Measurements from ENCODE around the gene CARD14. TPM values are rescaled to one million over a fixed set of nuclear protein-coding genes. Genes with fewer than 3 reads are reported as not detected.

CARD14 gene
- total RNA-seq, 3 donors from 2014 or later (not counting 1 experiment from before 2014, with no cell fraction given), result 0.12 to 0.38 TPM; not detected in 1

DNA sequence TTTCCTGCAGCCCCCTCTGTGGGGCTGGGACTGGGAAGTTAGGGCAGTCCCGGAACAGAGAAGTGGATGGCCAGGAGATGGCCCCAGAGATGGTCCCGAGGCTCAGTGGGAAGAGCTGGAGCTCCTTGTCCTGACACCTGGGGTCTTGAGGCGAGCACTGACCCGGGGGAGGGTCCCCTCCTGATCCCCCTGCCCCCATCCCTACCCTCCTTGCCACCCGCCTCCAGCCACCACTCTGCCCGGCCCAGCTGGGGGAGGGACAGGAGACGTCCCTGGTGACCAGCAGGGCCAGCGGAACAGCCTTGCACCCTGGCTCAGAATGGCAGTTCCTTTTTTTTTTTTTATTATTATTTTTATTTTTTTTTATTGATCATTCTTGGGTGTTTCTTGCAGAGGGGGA lies 76.9 kb downstream of the CARD14 start:
- Mint-ChIP-seq H3K4me3 (no peak overlapping the region), H3K27ac (no peak overlapping the region), H3K27me3 (ENCODE audit: low read depth in 2 of 2) (no peaks in the 10 kb centered on the region), H3K4me1 (no peaks in the 10 kb centered on the region), H3K36me3 (no peaks in the 10 kb centered on the region), H3K9me3 (no peaks in the 10 kb centered on the region)
- Histone ChIP-seq H3K27me3 (ENCODE audit: control insufficient read depth, insufficient read depth, low read length) (no peaks in the 10 kb centered on the region), H3K36me3 (ENCODE audit: control insufficient read depth, insufficient read depth, low read length) (no peaks in the 10 kb centered on the region), H3K4me1 (ENCODE audit: control insufficient read depth, insufficient read depth, low read length) (no peaks in the 10 kb centered on the region), H3K27ac (ENCODE audit: low read length) (no peak overlapping the region), H3K4me3 (ENCODE audit: low read length) (no peak overlapping the region), H3K9me3 (ENCODE audit: control insufficient read depth, insufficient read depth, low read length) (no peaks in the 10 kb centered on the region)
- DNase-seq (no peak), ATAC-seq (no peak)
- 94% methylated on average over 7 of the region's 8 CpGs for WGBS (ENCODE audit: insufficient coverage)
- TF ChIP-seq, protein P1, sequence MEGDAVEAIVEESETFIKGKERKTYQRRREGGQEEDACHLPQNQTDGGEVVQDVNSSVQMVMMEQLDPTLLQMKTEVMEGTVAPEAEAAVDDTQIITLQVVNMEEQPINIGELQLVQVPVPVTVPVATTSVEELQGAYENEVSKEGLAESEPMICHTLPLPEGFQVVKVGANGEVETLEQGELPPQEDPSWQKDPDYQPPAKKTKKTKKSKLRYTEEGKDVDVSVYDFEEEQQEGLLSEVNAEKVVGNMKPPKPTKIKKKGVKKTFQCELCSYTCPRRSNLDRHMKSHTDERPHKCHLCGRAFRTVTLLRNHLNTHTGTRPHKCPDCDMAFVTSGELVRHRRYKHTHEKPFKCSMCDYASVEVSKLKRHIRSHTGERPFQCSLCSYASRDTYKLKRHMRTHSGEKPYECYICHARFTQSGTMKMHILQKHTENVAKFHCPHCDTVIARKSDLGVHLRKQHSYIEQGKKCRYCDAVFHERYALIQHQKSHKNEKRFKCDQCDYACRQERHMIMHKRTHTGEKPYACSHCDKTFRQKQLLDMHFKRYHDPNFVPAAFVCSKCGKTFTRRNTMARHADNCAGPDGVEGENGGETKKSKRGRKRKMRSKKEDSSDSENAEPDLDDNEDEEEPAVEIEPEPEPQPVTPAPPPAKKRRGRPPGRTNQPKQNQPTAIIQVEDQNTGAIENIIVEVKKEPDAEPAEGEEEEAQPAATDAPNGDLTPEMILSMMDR (IDR thresholded peaks at IDR 0.05), result no peak
- intact Hi-C loops (cut with micrococcal nuclease), result no loop called here

- TF ChIP-seq, protein P1 (IDR thresholded peaks at IDR 0.05), result no peak
- Mint-ChIP-seq H3K27me3 (ENCODE audit: low read depth in 2 of 2) (no peaks in the 10 kb centered on the region), H3K9me3 (no peaks in the 10 kb centered on the region), H3K4me3 (no peak overlapping the region), H3K36me3 (no peaks in the 10 kb centered on the region), H3K4me1 (peaks cover 0 to 2% of the 10 kb centered on the region in 2 donors), H3K27ac (no peak overlapping the region)
- Histone ChIP-seq H3K27ac (ENCODE audit: low read length) (no peak overlapping the region), H3K27me3 (ENCODE audit: control insufficient read depth, insufficient read depth, low read length) (no peaks in the 10 kb centered on the region), H3K4me1 (ENCODE audit: control insufficient read depth, insufficient read depth, low read length) (no peaks in the 10 kb centered on the region), H3K36me3 (ENCODE audit: control insufficient read depth, insufficient read depth, low read length) (no peaks in the 10 kb centered on the region), H3K4me3 (ENCODE audit: low read length) (no peak overlapping the region), H3K9me3 (ENCODE audit: control insufficient read depth, insufficient read depth, low read length) (no peaks in the 10 kb centered on the region)
- intact Hi-C loops (cut with micrococcal nuclease), result no loop called here
- DNase-seq (no peak), ATAC-seq (no peak)
- WGBS (ENCODE audit: insufficient coverage), result 94% methylated on average over 17 of the region's 17 CpGs
Measured at GRCh38 chr17:80247561-80247960, 77.7 kb downstream of the CARD14 start.

- no peak for DNase-seq
- 91% methylated on average over 23 of the region's 23 CpGs for WGBS (ENCODE audit: insufficient coverage)
- Mint-ChIP-seq H3K4me1 (peaks cover 0 to 9% of the 10 kb centered on the region in 2 donors), H3K27me3 (ENCODE audit: low read depth in 2 of 2) (no peaks in the 10 kb centered on the region), H3K9me3 (no peaks in the 10 kb centered on the region), H3K27ac (no peak overlapping the region), H3K36me3 (no peaks in the 10 kb centered on the region), H3K4me3 (no peak overlapping the region)
- Histone ChIP-seq H3K9me3 (ENCODE audit: control insufficient read depth, insufficient read depth, low read length) (no peaks in the 10 kb centered on the region), H3K4me3 (ENCODE audit: low read length) (no peak overlapping the region), H3K27me3 (ENCODE audit: control insufficient read depth, insufficient read depth, low read length) (no peaks in the 10 kb centered on the region), H3K36me3 (ENCODE audit: control insufficient read depth, insufficient read depth, low read length) (no peaks in the 10 kb centered on the region), H3K27ac (ENCODE audit: low read length) (no peak overlapping the region), H3K4me1 (ENCODE audit: control insufficient read depth, insufficient read depth, low read length) (no peaks in the 10 kb centered on the region)
- intact Hi-C loops (cut with micrococcal nuclease), result no loop called here
- TF ChIP-seq, protein P1 (IDR thresholded peaks at IDR 0.05), result no peak
- no peak for ATAC-seq
Measured at GRCh38 chr17:80248001-80248893, 78.4 kb downstream of the CARD14 start.
